Stomach (tissue), 9 donors: ENCODE results near the gene BIRC6. TPM values are rescaled to one million over a fixed set of nuclear protein-coding genes. Genes with fewer than 3 reads are reported as not detected.

Experiments used
- DNase-seq, 2 donors: peaks; one replicate each; pipeline versions ENCODE4 v3.0.0 to v3.0.0-alpha.2; 2013 to 2019
- H3K27ac ChIP-seq, 5 donors: fragments of 200-600 bp in 4 of 5; sonication (generic) in 4 of 5; one replicate each; pipeline ENCODE4 v1.5.1; 2013 to 2019; ENCODE audit warnings: mild to moderate bottlenecking in 1 of 5, moderate library complexity in 1 of 5
- H3K27me3 ChIP-seq, 3 donors: fragments of 200-600 bp; sonication (generic); one replicate each; pipeline ENCODE4 v1.5.1; 2017 to 2019; ENCODE audit warnings: mixed run types in 1 of 3
- H3K36me3 ChIP-seq, 4 donors: fragments of 200-600 bp; sonication (generic); 1 replicate in 3 of 4; 2 replicates in 1 of 4; pipeline ENCODE4 v1.5.1; 2016 to 2019
- H3K4me1 ChIP-seq, 4 donors: fragments of 200-600 bp; sonication (generic); one replicate each; pipeline ENCODE4 v1.5.1; 2016 to 2019
- H3K4me3 ChIP-seq, 4 donors: fragments of 200-600 bp; sonication (generic) in 3 of 4; one replicate each; pipeline ENCODE4 v1.5.1; 2016 to 2019; ENCODE audit warnings: mild to moderate bottlenecking in 1 of 4
- H3K9me3 ChIP-seq, 4 donors: fragments of 200-600 bp; sonication (generic); one replicate each; pipeline ENCODE4 v1.5.1; 2016 to 2019
- CTCF ChIP-seq, 7 experiments: fragments of 450-650 bp in 4 of 7; fragments of 200-600 bp in 3 of 7; sonication (generic) in 3 of 7; IDR thresholded peaks; one replicate each; pipeline ENCODE4 v1.5.1; 2016 to 2019; ENCODE audit warnings: antibody characterized with exemption in 7 of 7, control low read depth in 2 of 7, mild to moderate bottlenecking in 1 of 7
- EP300 ChIP-seq: sonication (generic); formaldehyde crosslinking; IDR thresholded peaks from one replicate; pipeline ENCODE4 v1.6.1; 2017; ENCODE audit warnings: antibody characterized with exemption
- POLR2A ChIP-seq, 4 donors: fragments of 450-650 bp; IDR thresholded peaks; one replicate each; pipeline ENCODE4 v1.6.1; 2016; ENCODE audit warnings: antibody characterized with exemption in 4 of 4, control low read depth in 2 of 4, mild to moderate bottlenecking in 1 of 4, moderate library complexity in 1 of 4
- POLR2AphosphoS5 ChIP-seq, 3 donors: sonication (generic); formaldehyde crosslinking; IDR thresholded peaks; one replicate each; pipeline ENCODE4 v1.6.1; 2016; ENCODE audit warnings: antibody characterized with exemption in 3 of 3
- WGBS, 5 donors: extraction: QIAGEN DNeasy Blood & Tissue Kit in 3 of 5; methylation state at CpG; one replicate each; pipeline versions ENCODE4 v1.1.5 to v1.1.7; 2013 to 2018; 5-methylcytosine and 5-hydroxymethylcytosine counted together
- intact Hi-C: fragments of 100-400 bp; cut with DNase I; formaldehyde crosslinking; loops from one replicate; pipeline ENCODE4 v1.15.1; 2023; ENCODE audit warnings: low total_unique reads
- polyA plus RNA-seq, 3 donors: library from polyadenylated mRNA; stranded (reverse); fragments of 200-250 nt; gene quantifications; one replicate each; pipeline ENCODE4 v1.2.3, GENCODE V29; 2013
- total RNA-seq, 5 donors: library from RNA; depleted of rRNA; stranded (reverse); fragments of >200 nt; gene quantifications; one replicate each; pipeline versions ENCODE4 v1.1.0 to v1.2.3, GENCODE V29; 2014 to 2016
- donor health status: healthy with polysubstance abuse.
- donor health status: Bipolar disorder and iron deficiency.
- donor health status: healthy.

The BIRC6 gene
- total and polyA plus RNA-seq, 8 donors: 7.7 to 361 (median 68.2) TPM

GRCh38 chr2:32403782-32404181 is 47.0 kb downstream of the BIRC6 start:
- H3K27me3 ChIP-seq: no peaks in the 10 kb centered on the region
- H3K4me3 ChIP-seq: no peak overlapping the region
- WGBS, 5 donors: 90 to 97% (median 92%) methylated on average over 5 of the region's 5 CpGs
- H3K27ac ChIP-seq: no peak overlapping the region
- H3K36me3 ChIP-seq: peaks cover 10 to 87% (median 76%) of the 10 kb centered on the region in 4 donors
- H3K4me1 ChIP-seq: no peaks in the 10 kb centered on the region
- TF ChIP-seq CTCF (IDR thresholded peaks at IDR 0.05): no peak
- TF ChIP-seq EP300: no peak
- TF ChIP-seq POLR2A (IDR thresholded peaks at IDR 0.05): no peak
- TF ChIP-seq POLR2AphosphoS5 (IDR thresholded peaks at IDR 0.05): no peak
- H3K9me3 ChIP-seq: no peaks in the 10 kb centered on the region
- no peak for DNase-seq
- intact Hi-C loops: no loop called here

- TF ChIP-seq EP300: no peak
- TF ChIP-seq POLR2AphosphoS5 (IDR thresholded peaks at IDR 0.05): no peak
- no peak for TF ChIP-seq POLR2A (IDR thresholded peaks at IDR 0.05)
- intact Hi-C loops: no loop called here
- Histone ChIP-seq H3K9me3 (no peaks in the 10 kb centered on the region), H3K27ac (no peak overlapping the region), H3K27me3 (no peaks in the 10 kb centered on the region), H3K4me1 (no peaks in the 10 kb centered on the region), H3K36me3 (peaks cover 10 to 88% (median 76%) of the 10 kb centered on the region in 4 donors), H3K4me3 (no peak overlapping the region)
- WGBS, 5 donors: 91 to 95% (median 93%) methylated on average over 3 of the region's 3 CpGs
- DNase-seq: no peak
Measured at GRCh38 chr2:32404691-32405090, 47.9 kb downstream of the BIRC6 start.

GRCh38 chr2:32416519-32416918 is 59.7 kb downstream of the BIRC6 start:
- intact Hi-C loops: no loop called here
- no peak for DNase-seq
- H3K9me3 ChIP-seq: no peaks in the 10 kb centered on the region
- H3K27ac ChIP-seq: no peak overlapping the region
- H3K36me3 ChIP-seq: peaks cover 19 to 51% (median 50%) of the 10 kb centered on the region in 4 donors
- no peak overlapping the region for H3K4me3 ChIP-seq
- WGBS, 5 donors: 89 to 100% (median 93%) methylated on average over 1 of the region's 1 CpG
- no peaks in the 10 kb centered on the region for H3K27me3 ChIP-seq
- peaks cover 0 to 13% (median 0%) of the 10 kb centered on the region in 4 donors for H3K4me1 ChIP-seq
- TF ChIP-seq POLR2A (IDR thresholded peaks at IDR 0.05): no peak
- no peak for TF ChIP-seq EP300
- TF ChIP-seq CTCF (IDR thresholded peaks at IDR 0.05): no peak
- TF ChIP-seq POLR2AphosphoS5 (IDR thresholded peaks at IDR 0.05): no peak

GRCh38 chr2:32417659-32418058 is 60.8 kb downstream of the BIRC6 start:
- H3K4me1 ChIP-seq: peaks cover 0 to 19% (median 4%) of the 10 kb centered on the region in 4 donors
- intact Hi-C loops: no loop called here
- WGBS, 5 donors: 94 to 100% (median 98%) methylated on average over 10 of the region's 10 CpGs
- DNase-seq: no peak
- no peak overlapping the region for H3K27ac ChIP-seq
- TF ChIP-seq CTCF (IDR thresholded peaks at IDR 0.05) (no peak), POLR2A (IDR thresholded peaks at IDR 0.05) (no peak), POLR2AphosphoS5 (IDR thresholded peaks at IDR 0.05) (no peak), EP300 (no peak)
- H3K9me3 ChIP-seq: no peaks in the 10 kb centered on the region
- peaks cover 18 to 45% (median 43%) of the 10 kb centered on the region in 4 donors for H3K36me3 ChIP-seq
- H3K4me3 ChIP-seq: no peak overlapping the region
- no peaks in the 10 kb centered on the region for H3K27me3 ChIP-seq

GRCh38 chr2:32418778-32419177 is 62.0 kb downstream of the BIRC6 start:
- intact Hi-C loops: no loop called here
- 83 to 92% (median 86%) methylated on average over 5 of the region's 5 CpGs for WGBS, 5 donors

More at GRCh38 chr2:32418778-32419177, 62.0 kb downstream of the BIRC6 start:
- H3K27me3 ChIP-seq: no peaks in the 10 kb centered on the region
- H3K9me3 ChIP-seq: no peaks in the 10 kb centered on the region
- no peak overlapping the region for H3K4me3 ChIP-seq
- no peak for DNase-seq
- peaks cover 18 to 43% (median 42%) of the 10 kb centered on the region in 4 donors for H3K36me3 ChIP-seq
- H3K4me1 ChIP-seq: peaks cover 0 to 28% (median 10%) of the 10 kb centered on the region in 4 donors
- no peak overlapping the region for H3K27ac ChIP-seq
- no peak for TF ChIP-seq CTCF (IDR thresholded peaks at IDR 0.05)
- TF ChIP-seq POLR2AphosphoS5 (IDR thresholded peaks at IDR 0.05): no peak
- TF ChIP-seq POLR2A (IDR thresholded peaks at IDR 0.05): no peak
- TF ChIP-seq EP300: no peak
